H4 (cell line): Measurements from ENCODE around the gene RORC. TPM values are rescaled to one million over a fixed set of nuclear protein-coding genes. Genes with fewer than 3 reads are reported as not detected.
"Not testable (repeated sequence)": the region's sequence is repeated elsewhere in the genome, so short reads cannot be mapped to it uniquely, and the experiment has no call there.

ENCODE experiments used
- DNase-seq: peaks from one replicate; pipeline ENCODE4 v3.0.0-alpha.2; 2015; ENCODE audit warnings: low spot score
- total RNA-seq: library from RNA; depleted of rRNA; stranded (reverse); fragments of >200 nt; shearing (Covaris generic); gene quantifications from 2 replicates; pipeline ENCODE4 v1.2.3, GENCODE V29; 2014; rRNA removed

Gene RORC
- total RNA-seq, 1 experiment from 2014 or later = 0.60 TPM

DNA sequence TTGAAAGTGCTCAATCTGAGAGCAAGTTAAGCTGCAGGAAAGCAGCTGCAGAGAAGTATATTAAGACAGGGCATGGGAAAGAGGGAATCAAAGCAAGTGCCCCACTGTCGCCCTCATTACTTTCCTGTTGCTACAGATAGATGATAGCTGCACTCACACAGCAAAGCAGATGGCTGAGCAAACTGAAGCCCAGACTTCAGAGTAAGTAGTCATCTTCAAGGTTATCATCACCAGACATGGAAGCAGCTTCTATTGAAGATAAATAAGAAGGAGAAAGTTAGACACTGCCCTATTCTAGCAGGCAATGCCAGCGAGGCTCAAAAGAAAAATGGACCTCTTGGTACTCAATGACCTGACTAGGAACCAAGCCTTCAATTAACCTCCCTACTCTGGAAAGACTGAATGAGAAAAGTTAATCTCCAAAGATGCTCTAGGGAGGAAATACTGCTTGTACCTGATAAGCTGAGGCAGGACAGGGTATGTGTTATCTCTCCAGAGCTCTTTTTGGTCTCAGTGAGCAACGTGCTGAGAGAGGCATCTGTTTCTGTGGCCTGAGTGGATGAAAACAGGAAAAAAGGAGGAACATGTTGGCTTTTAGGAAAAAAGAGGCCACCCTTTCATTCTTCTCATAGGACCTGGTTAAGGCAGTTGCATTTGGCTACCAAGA is 57.2 kb downstream of the RORC start:
- DNase-seq = no peak

DNA sequence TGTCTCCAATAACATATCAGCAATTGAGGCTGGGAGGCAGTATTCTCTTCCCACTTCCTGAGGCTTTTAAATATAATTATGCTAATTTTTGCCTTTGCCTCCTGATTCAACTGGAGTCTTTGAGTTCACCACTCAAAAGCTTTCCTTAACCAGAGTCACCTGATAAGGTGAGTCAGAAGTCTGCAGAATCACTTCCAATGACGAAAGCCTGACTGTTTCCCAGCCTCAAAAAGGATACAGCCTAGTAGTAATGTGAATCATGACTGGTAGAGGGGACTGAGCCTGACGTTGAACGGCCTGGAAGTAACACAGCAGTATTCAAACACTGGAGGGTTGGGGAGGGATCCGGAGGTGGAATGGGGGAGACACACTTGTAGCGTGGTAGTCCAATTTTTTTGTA is 57.9 kb downstream of the RORC start:
- peak; percentile 60 for DNase-seq

DNA sequence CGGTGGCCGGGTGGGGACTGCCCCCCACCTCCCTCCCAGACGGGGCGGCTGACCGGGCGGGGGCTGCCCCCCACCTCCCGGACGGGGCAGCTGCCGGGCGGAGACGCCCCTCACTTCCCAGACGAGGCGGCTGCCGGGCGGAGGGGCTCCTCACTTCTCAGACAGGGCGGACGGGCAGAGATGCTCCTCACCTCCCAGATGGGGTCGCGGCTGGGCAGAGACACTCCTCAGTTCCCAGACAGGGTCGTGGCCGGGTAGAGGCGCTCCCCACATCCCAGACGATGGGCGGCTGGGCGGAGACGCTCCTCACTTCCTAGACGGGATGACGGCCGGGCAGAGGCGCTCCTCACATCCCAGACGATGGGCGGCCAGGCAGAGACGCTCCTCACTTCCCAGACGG is 62.3 kb downstream of the RORC start:
- not testable (repeated sequence) for DNase-seq

DNA sequence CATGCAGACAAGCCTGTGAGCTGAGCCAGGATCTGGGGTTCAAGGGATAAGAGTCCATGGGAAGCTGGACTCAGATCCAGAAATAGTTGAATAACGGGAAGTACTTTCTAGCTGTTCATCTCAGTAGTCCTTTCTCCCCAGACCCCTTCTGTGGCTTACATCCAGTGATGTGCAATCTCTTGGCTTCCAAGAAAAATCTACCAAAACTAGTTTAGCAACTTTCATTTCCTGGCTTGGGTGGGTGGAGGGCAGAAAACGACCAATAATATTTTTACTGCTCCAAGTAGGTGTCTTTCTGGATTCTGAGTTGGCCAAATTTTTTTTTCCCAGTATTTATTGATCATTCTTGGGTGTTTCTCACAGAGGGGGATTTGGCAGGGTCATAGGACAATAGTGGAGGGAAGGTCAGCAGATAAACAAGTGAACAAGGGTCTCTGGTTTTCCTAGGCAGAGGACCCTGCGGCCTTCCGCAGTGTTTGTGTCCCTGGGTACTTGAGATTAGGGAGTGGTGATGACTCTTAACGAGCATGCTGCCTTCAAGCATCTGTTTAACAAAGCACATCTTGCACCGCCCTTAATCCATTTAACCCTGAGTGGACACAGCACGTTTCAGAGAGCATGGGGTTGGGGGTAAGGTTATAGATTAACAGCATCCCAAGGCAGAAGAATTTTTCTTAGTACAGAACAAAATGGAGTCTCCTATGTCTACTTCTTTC is 63.1 kb downstream of the RORC start:
- not testable (repeated sequence) for DNase-seq

DNA sequence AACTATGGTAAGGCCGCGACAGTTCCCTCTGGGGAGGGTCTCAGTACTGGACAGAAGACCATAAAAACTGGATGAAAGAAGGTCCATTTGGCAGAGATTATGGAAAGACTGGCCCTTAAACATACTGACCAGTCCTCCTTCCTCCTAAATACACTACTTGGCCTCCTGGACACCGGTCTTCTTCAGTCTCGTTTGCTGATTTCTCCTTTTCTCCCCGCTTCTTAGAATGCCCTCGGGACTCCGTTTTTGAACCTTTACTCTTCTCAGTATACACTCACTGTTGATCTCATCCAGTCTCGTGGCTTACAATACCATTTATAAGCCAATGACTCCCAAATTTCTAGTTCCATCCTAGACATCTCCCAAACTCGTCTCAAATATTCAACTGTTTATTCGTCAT is 67.6 kb downstream of the RORC start:
- DNase-seq = no peak

DNA sequence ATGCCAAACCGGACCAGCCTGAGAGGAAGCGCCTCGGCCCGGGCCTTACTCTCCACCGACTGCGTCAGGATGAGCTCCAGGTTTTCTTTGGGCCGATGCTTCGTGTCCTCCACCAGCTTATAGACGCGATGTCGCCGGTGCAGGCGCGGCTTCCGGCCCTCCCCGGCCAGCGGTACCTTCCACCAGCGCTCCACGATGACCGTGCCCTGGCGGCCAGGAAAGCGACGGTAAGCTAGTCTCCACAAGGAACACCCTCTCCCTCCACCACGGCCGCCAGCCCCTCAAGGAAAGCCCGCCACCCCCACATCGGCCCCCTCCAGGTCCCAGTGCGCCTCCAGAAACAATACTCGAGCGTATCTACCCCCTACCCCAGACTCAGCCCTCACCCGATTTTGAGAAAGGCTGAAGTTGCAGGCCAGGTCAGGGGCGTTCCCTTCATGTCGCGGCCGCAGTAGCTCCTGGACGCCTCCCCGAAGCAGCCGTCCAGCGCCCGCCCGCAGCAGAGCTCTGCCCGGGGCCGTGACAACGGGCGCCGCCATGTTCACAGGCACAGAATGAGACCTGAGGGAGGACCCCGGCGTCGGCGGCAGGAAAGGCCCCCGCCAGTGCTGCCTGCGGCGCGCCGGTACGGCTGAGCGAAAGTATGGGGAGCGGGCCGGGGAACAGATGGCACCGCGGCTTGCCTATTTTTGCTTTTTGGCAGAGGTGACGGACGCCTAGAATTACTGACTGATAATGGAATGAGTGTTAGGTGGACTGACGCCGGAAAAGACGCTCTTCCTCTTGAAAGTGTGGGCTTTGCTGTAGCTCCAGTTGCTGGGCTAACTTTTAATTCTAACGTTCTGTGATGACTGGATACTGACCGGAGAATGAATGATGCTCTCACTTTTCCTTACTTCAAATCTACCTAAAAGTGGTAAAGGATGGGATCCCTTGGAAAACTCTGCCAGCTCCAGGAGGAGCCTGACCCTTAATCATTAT is 68.4 kb downstream of the RORC start, which contains the start of gene MRPL9:
MRPL9 (minus strand) TSS at position 556 of the 981 bp plus-strand sequence; CDS start at position 539, 17 bp downstream.
- DNase-seq = peak; percentile 58

DNA sequence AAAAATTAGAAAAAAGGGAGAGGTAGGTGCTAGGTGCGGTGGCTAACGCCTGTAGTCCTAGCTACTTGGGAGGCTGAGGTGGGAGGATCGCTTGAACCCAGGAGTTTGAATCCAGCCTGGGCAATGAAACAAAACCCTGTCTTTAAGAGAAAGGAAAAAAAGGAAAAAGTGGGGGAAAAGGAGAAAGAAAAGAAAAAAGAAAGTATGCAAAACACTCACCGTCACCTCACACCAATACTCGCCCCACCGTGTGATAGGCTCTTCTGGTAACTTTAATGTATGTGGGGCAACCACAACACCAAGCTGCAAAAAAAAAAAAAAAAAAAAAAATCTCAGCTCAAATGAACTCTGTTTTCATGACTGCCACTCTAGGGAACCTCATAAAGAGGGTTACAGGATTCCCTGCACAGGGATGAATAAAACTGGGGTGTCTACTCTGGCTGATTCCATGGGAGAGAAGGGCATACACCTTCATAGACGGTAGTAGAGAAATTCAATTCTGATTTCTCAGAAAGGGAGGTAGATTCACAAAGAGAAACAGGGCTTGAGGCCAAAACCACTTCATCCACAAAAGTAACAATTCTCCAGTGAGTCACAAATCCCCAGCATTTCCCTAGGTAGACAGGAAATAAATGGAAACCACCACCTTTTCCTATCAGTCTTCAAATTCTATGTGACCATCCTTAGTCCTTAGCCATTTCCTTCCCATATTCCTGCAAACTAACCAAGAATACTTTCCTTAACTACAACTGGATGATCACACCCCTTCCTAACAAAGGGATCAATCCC is 70.8 kb downstream of the RORC start:
- DNase-seq = no peak

DNA sequence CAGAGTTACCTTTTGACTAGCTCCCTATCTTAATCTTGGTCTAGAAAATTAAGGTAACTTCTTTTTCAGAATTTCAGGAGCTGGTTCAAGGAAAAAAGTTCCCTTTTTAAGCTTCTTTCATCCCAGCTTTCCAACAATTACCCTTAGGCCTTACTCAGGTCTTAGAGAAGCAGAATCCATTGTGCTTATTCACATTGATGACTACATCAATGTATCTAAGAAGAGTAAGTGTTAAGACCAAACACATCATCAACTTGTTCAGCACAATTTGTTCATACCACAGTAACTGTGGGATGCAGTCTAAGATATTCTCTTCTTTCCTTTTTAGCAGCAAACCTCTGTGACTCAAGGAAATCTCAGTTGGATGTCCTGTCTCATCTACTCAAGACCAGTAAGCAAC is 72.4 kb downstream of the RORC start:
- no peak for DNase-seq

DNA sequence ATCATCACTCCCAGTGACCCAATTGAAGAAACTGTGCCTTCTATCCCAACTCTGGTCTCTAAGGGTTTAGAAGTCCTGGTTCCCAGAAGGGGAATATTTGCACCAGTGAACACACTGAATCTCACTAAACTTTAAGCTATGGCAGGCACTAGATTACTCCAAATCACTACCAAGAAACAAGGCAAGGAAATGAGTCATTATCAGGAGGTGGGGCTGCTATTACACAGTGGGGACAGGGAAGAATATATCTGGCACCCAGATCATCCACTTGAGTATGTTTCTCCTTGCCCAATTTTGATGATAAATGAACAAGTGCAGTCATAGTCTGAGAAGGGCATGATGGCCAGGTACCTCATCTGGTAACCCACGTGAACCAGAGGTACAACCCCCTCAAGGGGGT is 75.3 kb downstream of the RORC start:
- DNase-seq = no peak

Other genes with a start within 250 kb of the RORC start
- gene SNX27, start 219.8 kb downstream of the RORC start, total RNA-seq = 17.0 and 17.7 TPM in 2 replicates
- gene CELF3, start 115.0 kb downstream of the RORC start, total RNA-seq = not detected in 2 replicates
- gene RIIAD1, start 110.3 kb downstream of the RORC start, total RNA-seq = not detected in 2 replicates
- gene MRPL9, start 68.3 kb downstream of the RORC start, total RNA-seq = 74.8 and 88.5 TPM in 2 replicates
- 2.1 and 2.4 TPM in 2 replicates for gene TDRKH, start 41.3 kb downstream of the RORC start, total RNA-seq
- not detected in 2 replicates for gene LINGO4, start 26.4 kb downstream of the RORC start, total RNA-seq
- not detected in 2 replicates for gene C2CD4D, start 8.0 kb upstream of the RORC start, total RNA-seq
- gene THEM5, start 21.9 kb upstream of the RORC start, total RNA-seq = not detected in 2 replicates
- 9.3 and 11.3 TPM in 2 replicates for gene THEM4, start 77.7 kb upstream of the RORC start, total RNA-seq
- 58.6 and 87.8 TPM in 2 replicates for gene S100A10, start 162.1 kb upstream of the RORC start, total RNA-seq
- gene S100A11, start 205.2 kb upstream of the RORC start, total RNA-seq = 377 and 488 TPM in 2 replicates